ENCODE measurements around the gene FILIP1L.
A peak's percentile ranks its signal among the peaks of the same experiment; 100 is the strongest.

The FILIP1L gene

DNA sequence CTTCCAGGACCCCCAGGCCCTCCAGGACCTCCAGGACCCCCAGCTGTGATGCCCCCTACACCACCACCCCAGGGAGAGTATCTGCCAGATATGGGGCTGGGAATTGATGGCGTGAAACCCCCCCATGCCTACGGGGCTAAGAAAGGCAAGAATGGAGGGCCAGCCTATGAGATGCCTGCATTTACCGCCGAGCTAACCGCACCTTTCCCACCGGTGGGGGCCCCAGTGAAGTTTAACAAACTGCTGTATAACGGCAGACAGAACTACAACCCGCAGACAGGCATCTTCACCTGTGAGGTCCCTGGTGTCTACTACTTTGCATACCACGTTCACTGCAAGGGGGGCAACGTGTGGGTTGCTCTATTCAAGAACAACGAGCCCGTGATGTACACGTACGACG lies 318.7 kb downstream of the FILIP1L start:
- no peak overlapping the region for H3K4me3 ChIP-seq (replicated peaks; ENCODE audit: low read depth, low read length)
- H3K27me3 ChIP-seq (replicated peaks; ENCODE audit: control insufficient read depth, insufficient read depth, low read length), result no peaks in the 10 kb centered on the region
- no peaks in the 10 kb centered on the region for H3K36me3 ChIP-seq (ENCODE audit: control insufficient read depth, insufficient read depth, low read length)
- TF ChIP-seq, protein P1, sequence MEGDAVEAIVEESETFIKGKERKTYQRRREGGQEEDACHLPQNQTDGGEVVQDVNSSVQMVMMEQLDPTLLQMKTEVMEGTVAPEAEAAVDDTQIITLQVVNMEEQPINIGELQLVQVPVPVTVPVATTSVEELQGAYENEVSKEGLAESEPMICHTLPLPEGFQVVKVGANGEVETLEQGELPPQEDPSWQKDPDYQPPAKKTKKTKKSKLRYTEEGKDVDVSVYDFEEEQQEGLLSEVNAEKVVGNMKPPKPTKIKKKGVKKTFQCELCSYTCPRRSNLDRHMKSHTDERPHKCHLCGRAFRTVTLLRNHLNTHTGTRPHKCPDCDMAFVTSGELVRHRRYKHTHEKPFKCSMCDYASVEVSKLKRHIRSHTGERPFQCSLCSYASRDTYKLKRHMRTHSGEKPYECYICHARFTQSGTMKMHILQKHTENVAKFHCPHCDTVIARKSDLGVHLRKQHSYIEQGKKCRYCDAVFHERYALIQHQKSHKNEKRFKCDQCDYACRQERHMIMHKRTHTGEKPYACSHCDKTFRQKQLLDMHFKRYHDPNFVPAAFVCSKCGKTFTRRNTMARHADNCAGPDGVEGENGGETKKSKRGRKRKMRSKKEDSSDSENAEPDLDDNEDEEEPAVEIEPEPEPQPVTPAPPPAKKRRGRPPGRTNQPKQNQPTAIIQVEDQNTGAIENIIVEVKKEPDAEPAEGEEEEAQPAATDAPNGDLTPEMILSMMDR (IDR thresholded peaks at IDR 0.05; ENCODE audit: insufficient read depth, low read length, poor library complexity, severe bottlenecking), result no peak
- DNase-seq (ENCODE audit: extremely low read depth, insufficient read length), result no peak

DNA sequence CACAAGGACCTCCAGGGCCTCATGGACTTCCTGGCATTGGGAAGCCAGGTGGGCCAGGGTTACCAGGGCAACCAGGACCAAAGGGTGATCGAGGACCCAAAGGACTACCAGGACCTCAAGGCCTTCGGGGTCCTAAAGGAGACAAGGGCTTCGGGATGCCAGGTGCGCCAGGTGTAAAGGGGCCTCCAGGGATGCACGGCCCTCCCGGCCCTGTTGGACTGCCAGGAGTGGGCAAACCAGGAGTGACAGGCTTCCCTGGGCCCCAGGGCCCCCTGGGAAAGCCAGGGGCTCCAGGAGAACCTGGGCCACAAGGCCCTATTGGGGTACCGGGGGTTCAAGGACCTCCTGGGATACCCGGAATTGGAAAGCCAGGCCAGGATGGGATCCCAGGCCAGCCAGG lies 319.8 kb downstream of the FILIP1L start:
- TF ChIP-seq, protein P1 (IDR thresholded peaks at IDR 0.05; ENCODE audit: insufficient read depth, low read length, poor library complexity, severe bottlenecking), result no peak
- H3K36me3 ChIP-seq (ENCODE audit: control insufficient read depth, insufficient read depth, low read length), result no peaks in the 10 kb centered on the region
- no peak overlapping the region for H3K4me3 ChIP-seq (replicated peaks; ENCODE audit: low read depth, low read length)
- no peaks in the 10 kb centered on the region for H3K27me3 ChIP-seq (replicated peaks; ENCODE audit: control insufficient read depth, insufficient read depth, low read length)
- no peak for DNase-seq (ENCODE audit: extremely low read depth, insufficient read length)

DNA sequence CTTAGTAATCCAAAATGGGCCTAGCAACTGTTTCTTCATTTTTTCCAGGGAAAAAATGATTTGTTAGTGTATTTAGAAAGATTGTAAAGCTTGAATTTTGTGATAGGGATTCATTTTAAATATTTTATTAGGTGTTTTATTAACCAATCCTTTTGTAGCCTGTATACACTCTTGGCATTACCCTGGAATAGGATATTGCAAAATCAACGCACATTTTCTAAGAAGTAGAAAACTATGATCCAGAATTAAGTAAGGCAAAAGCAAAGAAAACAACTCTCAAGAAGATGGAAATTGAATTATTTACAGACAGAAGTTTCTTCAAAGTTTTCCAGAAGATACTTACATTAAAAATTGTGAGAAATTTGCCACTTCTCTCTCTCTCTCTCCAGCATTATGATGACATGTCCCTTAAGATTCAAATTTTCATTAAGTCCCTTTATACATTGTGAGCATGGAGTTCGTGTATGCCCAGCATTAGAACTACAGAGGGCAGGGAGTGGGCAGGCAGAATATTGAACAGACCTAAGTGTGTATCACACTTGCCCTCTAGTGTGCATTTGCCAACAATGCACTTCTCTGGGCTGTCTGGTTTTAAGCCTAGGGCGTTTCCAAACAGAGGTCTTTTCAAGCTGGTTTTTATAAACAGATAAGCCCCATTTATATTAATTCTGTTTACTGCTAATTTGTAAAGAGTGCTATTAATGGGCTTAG lies 325.1 kb downstream of the FILIP1L start:
- Histone ChIP-seq H3K36me3 (ENCODE audit: control insufficient read depth, insufficient read depth, low read length) (no peaks in the 10 kb centered on the region), H3K27me3 (replicated peaks; ENCODE audit: control insufficient read depth, insufficient read depth, low read length) (no peaks in the 10 kb centered on the region), H3K4me3 (replicated peaks; ENCODE audit: low read depth, low read length) (no peak overlapping the region)
- no peak for DNase-seq (ENCODE audit: extremely low read depth, insufficient read length)
- TF ChIP-seq, protein P1 (IDR thresholded peaks at IDR 0.05; ENCODE audit: insufficient read depth, low read length, poor library complexity, severe bottlenecking), result peak; percentile 76

All from GM06990 (cell line).